PFSK-1 (cell line): ENCODE results near the gene CHRM4.

ENCODE experiments used
- FOXP2 ChIP-seq: optimal IDR thresholded peaks from 2 replicates; pipeline ENCODE3; 2011; ENCODE audit warnings: borderline replicate concordance, control low read depth, inconsistent platforms; ENCODE audit not compliant: insufficient read depth; ENCODE audit errors: extremely low read length, extremely low read depth
- POLR2AphosphoS5 ChIP-seq: IDR thresholded peaks from 2 replicates; pipeline ENCODE4 v1.6.1; 2012; ENCODE audit warnings: low read depth, mild to moderate bottlenecking, control low read depth, low read length, moderate library complexity
- SIN3A ChIP-seq: IDR thresholded peaks from 2 replicates; pipeline ENCODE4 v1.6.1; 2012; ENCODE audit warnings: mild to moderate bottlenecking, low read length, moderate library complexity, borderline replicate concordance; ENCODE audit not compliant: insufficient read depth
- TAF1 ChIP-seq: IDR thresholded peaks from 2 replicates; pipeline ENCODE4 v1.6.1; 2012; ENCODE audit warnings: low read length, control low read depth, borderline replicate concordance; ENCODE audit not compliant: insufficient read depth
- TF ChIP-seq, protein P1 (sequence below), 2 experiments: IDR thresholded peaks; 2 replicates each; pipeline versions ENCODE4 v1.6.1 to v1.8.0; 2011 to 2012; ENCODE audit warnings: low read depth in 2 of 2, low read length in 2 of 2, control low read depth in 1 of 2, inconsistent platforms in 1 of 2, mild to moderate bottlenecking in 1 of 2, moderate library complexity in 1 of 2; ENCODE audit not compliant: insufficient read depth in 1 of 2

Gene CHRM4

DNA sequence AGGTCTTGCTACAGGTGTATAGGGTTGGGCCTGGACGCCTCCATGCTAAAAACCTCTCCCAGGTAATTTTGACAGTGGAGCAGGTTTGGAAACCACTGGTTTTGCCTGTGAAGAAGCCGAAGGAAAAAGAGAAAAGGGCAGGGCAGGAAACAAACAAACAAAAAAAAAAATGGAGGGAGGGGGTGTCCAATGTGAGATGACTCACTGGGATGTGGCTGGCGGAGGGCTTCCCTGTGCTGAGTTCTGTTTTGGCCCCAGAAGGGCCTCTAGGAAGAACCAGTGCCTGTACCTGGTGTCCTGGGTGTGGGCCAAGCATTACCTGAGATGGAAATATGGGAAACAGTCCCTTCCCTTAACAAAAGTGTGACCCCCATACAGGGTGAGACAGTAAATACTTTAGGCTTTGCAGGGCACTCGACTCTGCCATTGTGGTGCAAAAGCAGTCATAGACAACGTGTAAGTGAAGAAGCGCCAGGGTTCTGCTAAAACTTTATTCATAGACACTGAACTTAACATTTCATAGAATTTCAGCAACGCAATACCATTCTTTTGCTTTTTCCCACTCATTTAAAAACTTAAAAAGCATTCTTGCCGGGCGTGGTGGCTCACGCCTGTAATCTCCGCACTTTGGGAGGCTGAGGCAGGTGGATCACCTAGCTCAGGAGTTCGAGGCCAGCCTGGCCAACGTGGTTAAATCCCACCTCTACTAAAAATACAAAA is 53.8 kb downstream of the CHRM4 start:
- no peak for TF ChIP-seq FOXP2
- no peak for TF ChIP-seq SIN3A
- no peak for TF ChIP-seq TAF1
- TF ChIP-seq, protein P1, sequence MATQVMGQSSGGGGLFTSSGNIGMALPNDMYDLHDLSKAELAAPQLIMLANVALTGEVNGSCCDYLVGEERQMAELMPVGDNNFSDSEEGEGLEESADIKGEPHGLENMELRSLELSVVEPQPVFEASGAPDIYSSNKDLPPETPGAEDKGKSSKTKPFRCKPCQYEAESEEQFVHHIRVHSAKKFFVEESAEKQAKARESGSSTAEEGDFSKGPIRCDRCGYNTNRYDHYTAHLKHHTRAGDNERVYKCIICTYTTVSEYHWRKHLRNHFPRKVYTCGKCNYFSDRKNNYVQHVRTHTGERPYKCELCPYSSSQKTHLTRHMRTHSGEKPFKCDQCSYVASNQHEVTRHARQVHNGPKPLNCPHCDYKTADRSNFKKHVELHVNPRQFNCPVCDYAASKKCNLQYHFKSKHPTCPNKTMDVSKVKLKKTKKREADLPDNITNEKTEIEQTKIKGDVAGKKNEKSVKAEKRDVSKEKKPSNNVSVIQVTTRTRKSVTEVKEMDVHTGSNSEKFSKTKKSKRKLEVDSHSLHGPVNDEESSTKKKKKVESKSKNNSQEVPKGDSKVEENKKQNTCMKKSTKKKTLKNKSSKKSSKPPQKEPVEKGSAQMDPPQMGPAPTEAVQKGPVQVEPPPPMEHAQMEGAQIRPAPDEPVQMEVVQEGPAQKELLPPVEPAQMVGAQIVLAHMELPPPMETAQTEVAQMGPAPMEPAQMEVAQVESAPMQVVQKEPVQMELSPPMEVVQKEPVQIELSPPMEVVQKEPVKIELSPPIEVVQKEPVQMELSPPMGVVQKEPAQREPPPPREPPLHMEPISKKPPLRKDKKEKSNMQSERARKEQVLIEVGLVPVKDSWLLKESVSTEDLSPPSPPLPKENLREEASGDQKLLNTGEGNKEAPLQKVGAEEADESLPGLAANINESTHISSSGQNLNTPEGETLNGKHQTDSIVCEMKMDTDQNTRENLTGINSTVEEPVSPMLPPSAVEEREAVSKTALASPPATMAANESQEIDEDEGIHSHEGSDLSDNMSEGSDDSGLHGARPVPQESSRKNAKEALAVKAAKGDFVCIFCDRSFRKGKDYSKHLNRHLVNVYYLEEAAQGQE (IDR thresholded peaks at IDR 0.05; ENCODE audit: insufficient read depth in 1 of 2, low read depth in 2 of 2, low read length in 2 of 2): no peak

DNA sequence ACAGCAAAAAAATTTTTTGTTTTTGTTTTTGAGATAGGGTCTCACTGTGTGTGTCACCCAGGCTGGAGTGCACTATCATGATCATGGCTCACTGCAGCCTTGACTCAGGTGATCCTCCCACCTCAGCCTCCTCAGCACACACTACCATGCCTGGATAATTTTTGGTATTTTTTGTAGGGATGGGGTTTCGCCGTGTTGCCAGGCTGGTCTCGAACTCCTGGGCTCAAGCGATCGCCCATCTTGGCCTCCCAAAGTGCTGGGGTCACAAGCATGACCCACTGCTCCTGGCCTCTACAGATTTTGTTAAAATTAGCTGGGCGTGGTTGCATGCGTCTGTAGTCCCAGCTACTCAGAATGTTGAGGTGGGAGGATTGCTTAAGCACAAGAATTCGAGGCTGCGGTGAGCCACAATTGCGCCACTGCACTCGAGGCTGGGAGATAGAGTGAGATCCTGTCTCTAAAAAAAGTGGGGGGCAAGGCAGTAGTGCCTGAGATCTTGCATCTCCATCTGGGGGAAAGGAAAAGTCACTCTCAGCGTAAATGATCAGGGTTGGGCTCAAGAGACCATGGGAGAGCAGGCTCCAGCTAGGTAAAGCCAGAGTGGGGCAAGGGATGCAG is 54.9 kb downstream of the CHRM4 start:
- TF ChIP-seq FOXP2: no peak
- TF ChIP-seq SIN3A: no peak
- TF ChIP-seq, protein P1 (IDR thresholded peaks at IDR 0.05; ENCODE audit: insufficient read depth in 1 of 2, low read depth in 2 of 2, low read length in 2 of 2): no peak
- TF ChIP-seq POLR2AphosphoS5: no peak

DNA sequence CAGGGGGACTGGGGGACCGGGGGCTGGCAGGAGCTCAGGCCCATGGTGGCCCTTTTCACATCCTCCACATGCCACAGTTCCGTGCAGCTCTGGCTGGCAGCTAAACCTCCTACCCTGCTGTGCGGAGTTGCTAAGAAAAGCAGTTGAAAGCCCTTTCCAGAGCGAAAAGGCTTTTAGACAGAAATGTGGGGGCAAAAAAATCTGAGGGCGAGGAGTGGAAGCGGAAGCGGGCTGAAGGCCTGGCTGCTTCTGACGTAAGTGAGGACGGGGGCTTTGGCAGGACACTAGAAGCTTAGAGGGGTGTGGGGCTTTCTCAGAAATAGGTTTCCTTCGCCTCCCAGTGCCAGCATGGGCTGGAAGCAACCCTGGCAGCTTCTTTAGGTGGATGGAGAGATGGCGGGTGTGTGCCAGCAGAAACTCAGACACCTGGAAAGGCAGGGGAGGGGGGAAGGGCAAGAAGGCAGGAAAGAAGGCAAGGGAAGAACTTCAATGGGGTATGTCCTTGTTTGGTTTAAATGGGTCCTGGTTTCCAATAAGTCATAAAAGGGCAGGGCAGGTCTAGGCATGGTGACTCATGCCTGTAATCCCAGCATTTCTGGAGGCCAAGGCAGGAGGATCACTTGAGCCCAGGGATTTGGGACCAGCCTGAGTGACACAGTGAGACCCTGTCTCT is 55.5 kb downstream of the CHRM4 start:
- TF ChIP-seq, protein P1 (IDR thresholded peaks at IDR 0.05; ENCODE audit: insufficient read depth in 1 of 2, low read depth in 2 of 2, low read length in 2 of 2): no peak
- no peak for TF ChIP-seq FOXP2
- TF ChIP-seq SIN3A: no peak

- no peak for TF ChIP-seq FOXP2
- no peak for TF ChIP-seq POLR2AphosphoS5
- TF ChIP-seq, protein P1 (IDR thresholded peaks at IDR 0.05; ENCODE audit: insufficient read depth in 1 of 2, low read depth in 2 of 2, low read length in 2 of 2): no peak
- no peak for TF ChIP-seq SIN3A
- TF ChIP-seq TAF1: no peak
Observed at GRCh38 chr11:46335271-46335670, 56.3 kb downstream of the CHRM4 start.

GRCh38 chr11:46334211-46334610 is 57.4 kb downstream of the CHRM4 start:
- TF ChIP-seq SIN3A (no peak), POLR2AphosphoS5 (no peak)
- TF ChIP-seq, protein P1 (IDR thresholded peaks at IDR 0.05; ENCODE audit: insufficient read depth in 1 of 2, low read depth in 2 of 2, low read length in 2 of 2): no peak
